H1 (cell line): ENCODE data around the gene TMUB2. TPM values are rescaled to one million over a fixed set of nuclear protein-coding genes. Genes with fewer than 3 reads are reported as not detected.

Experiments
- CTCF ChIA-PET: fragments of 300-600 bp; sonication (Branson Sonifier 250); formaldehyde crosslinking; loops from one replicate; lab custom pipeline; 2021; ENCODE audit not compliant: partially characterized antibody; lab: Charles Lee
- POLR2A ChIA-PET: fragments of 300-600 bp; sonication (Branson Sonifier 250); formaldehyde crosslinking; loops from one replicate; lab custom pipeline; 2021; ENCODE audit warnings: inconsistent platforms; ENCODE audit not compliant: partially characterized antibody; lab: Charles Lee
- DNase-seq, 2 experiments: peaks; one replicate each; pipeline versions ENCODE4 v3.0.0 to v3.0.0-alpha.2; 2010 to 2022; ENCODE audit warnings: low spot score in 2 of 2, low read depth in 1 of 2, mixed read lengths in 1 of 2
- FAIRE-seq: peaks from 2 replicates; lab custom pipeline; 2011; peaks lifted over from hg19 to GRCh38; lab: Jason Lieb, UNC
- H2AFZ ChIP-seq: 2 replicates; pipeline ENCODE4 v1.8.1; 2012; ENCODE audit warnings: low read length, inconsistent platforms
- H2AK5ac ChIP-seq: 2 replicates; pipeline ENCODE4 v1.6.1; 2013; ENCODE audit warnings: low read depth, low read length
- H2BK120ac ChIP-seq: replicated peaks from 2 replicates; pipeline ENCODE3; 2013; ENCODE audit warnings: low read depth, low read length, inconsistent platforms
- H2BK12ac ChIP-seq: 2 replicates; pipeline ENCODE4 v1.6.1; 2013; ENCODE audit warnings: low read depth, low read length
- H2BK15ac ChIP-seq: 2 replicates; pipeline ENCODE4 v1.6.1; 2013; ENCODE audit warnings: low read length
- H2BK20ac ChIP-seq: 2 replicates; pipeline ENCODE4 v1.6.1; 2013; ENCODE audit warnings: low read length
- H2BK5ac ChIP-seq: 2 replicates; pipeline ENCODE4 v1.6.1; 2013; ENCODE audit warnings: low read depth, low read length
- H3K14ac ChIP-seq: 2 replicates; pipeline ENCODE4 v1.6.1; 2013; ENCODE audit warnings: inconsistent platforms; ENCODE audit not compliant: insufficient read length
- H3K18ac ChIP-seq: 2 replicates; pipeline ENCODE4 v1.6.1; 2013; ENCODE audit warnings: low read length; ENCODE audit errors: extremely low read depth
- H3K23ac ChIP-seq: 2 replicates; pipeline ENCODE4 v1.6.1; 2013; ENCODE audit warnings: inconsistent platforms; ENCODE audit not compliant: insufficient read length
- H3K23me2 ChIP-seq: 2 replicates; pipeline ENCODE4 v1.6.1; 2013; ENCODE audit warnings: low read depth, low read length
- H3K27ac ChIP-seq: 2 replicates; pipeline ENCODE4 v1.6.1; 2011; ENCODE audit warnings: low read depth, low read length, inconsistent platforms
- H3K27me3 ChIP-seq, 4 experiments: replicated peaks in 1 of 4; 1 replicate in 1 of 4; 2 replicates in 3 of 4; pipeline versions ENCODE4 v1.6.1 to v1.8.1; 2011 to 2013; ENCODE audit warnings: low read length in 3 of 4, mild to moderate bottlenecking in 3 of 4, inconsistent platforms in 2 of 4, mixed read lengths in 2 of 4, moderate library complexity in 1 of 4; ENCODE audit not compliant: control insufficient read depth in 3 of 4, insufficient read depth in 3 of 4; ENCODE audit errors: extremely low read depth in 1 of 4
- H3K36me3 ChIP-seq, 4 experiments: 2 replicates each; pipeline versions ENCODE4 v1.6.1 to v1.8.1; 2011 to 2013; ENCODE audit warnings: mild to moderate bottlenecking in 4 of 4, low read length in 3 of 4, moderate library complexity in 2 of 4, control low read depth in 1 of 4, inconsistent platforms in 1 of 4; ENCODE audit not compliant: insufficient read depth in 4 of 4, control insufficient read depth in 2 of 4
- H3K4ac ChIP-seq: replicated peaks from 2 replicates; pipeline ENCODE3; 2013; ENCODE audit warnings: low read length, low read depth, mixed read lengths, inconsistent platforms; ENCODE audit not compliant: insufficient read length
- H3K4me1 ChIP-seq, 4 experiments: replicated peaks in 1 of 4; 1 replicate in 1 of 4; 2 replicates in 3 of 4; pipeline versions ENCODE4 v1.6.1 to v1.8.1; 2011 to 2013; ENCODE audit warnings: low read length in 3 of 4, inconsistent platforms in 2 of 4, mixed read lengths in 1 of 4; ENCODE audit not compliant: insufficient read depth in 4 of 4, control insufficient read depth in 3 of 4
- H3K4me2 ChIP-seq, 2 experiments: 2 replicates each; pipeline versions ENCODE4 v1.6.1 to v1.8.1; 2011 to 2013; ENCODE audit warnings: low read depth in 2 of 2, low read length in 2 of 2, control low read depth in 1 of 2, inconsistent platforms in 1 of 2, mild to moderate bottlenecking in 1 of 2; ENCODE audit not compliant: insufficient read depth in 1 of 2
- H3K4me3 ChIP-seq, 4 experiments: fragments of 200-600, 300-600 bp in 1 of 4; sonication (generic), shearing (Covaris generic), sonication (Bioruptor Twin) in 1 of 4; 2 replicates each; pipeline versions ENCODE4 v1.5.1 to v1.8.1; 2011 to 2016; ENCODE audit warnings: low read length in 4 of 4, low read depth in 3 of 4, control low read depth in 2 of 4, inconsistent platforms in 2 of 4, mild to moderate bottlenecking in 2 of 4, mixed read lengths in 1 of 4, moderate library complexity in 1 of 4; ENCODE audit not compliant: insufficient read depth in 2 of 4; ENCODE audit errors: extremely low read depth in 1 of 4
- H3K56ac ChIP-seq: replicated peaks from 2 replicates; pipeline ENCODE3; 2013; ENCODE audit warnings: low read depth, mild to moderate bottlenecking, mixed read lengths, low read length, inconsistent platforms; ENCODE audit not compliant: insufficient read length
- H3K79me1 ChIP-seq: 2 replicates; pipeline ENCODE4 v1.6.1; 2013; ENCODE audit warnings: low read depth, low read length, control low read depth
- H3K79me2 ChIP-seq, 2 experiments: 2 replicates each; pipeline versions ENCODE4 v1.6.1 to v1.8.1; 2012 to 2013; ENCODE audit warnings: low read length in 2 of 2, mild to moderate bottlenecking in 2 of 2, inconsistent platforms in 1 of 2; ENCODE audit not compliant: insufficient read depth in 2 of 2, control insufficient read depth in 1 of 2
- H3K9ac ChIP-seq, 4 experiments: replicated peaks in 1 of 4; 1 replicate in 1 of 4; 2 replicates in 3 of 4; pipeline versions ENCODE4 v1.6.1 to v1.8.1; 2011 to 2013; ENCODE audit warnings: low read depth in 3 of 4, low read length in 3 of 4, control low read depth in 2 of 4, mild to moderate bottlenecking in 2 of 4, moderate library complexity in 2 of 4, inconsistent platforms in 1 of 4; ENCODE audit errors: extremely low read depth in 1 of 4
- H3K9me3 ChIP-seq, 2 experiments: 2 replicates each; pipeline versions ENCODE4 v1.6.1 to v1.8.1; 2012 to 2013; ENCODE audit warnings: mild to moderate bottlenecking in 2 of 2, moderate library complexity in 2 of 2, control low read depth in 1 of 2, inconsistent platforms in 1 of 2, low read depth in 1 of 2, low read length in 1 of 2, mixed read lengths in 1 of 2; ENCODE audit not compliant: insufficient read depth in 2 of 2
- H4K20me1 ChIP-seq, 2 experiments: replicated peaks in 1 of 2; 2 replicates each; pipeline versions ENCODE3 to v1.8.1; 2011 to 2013; ENCODE audit warnings: inconsistent platforms in 2 of 2, low read length in 2 of 2, mild to moderate bottlenecking in 1 of 2; ENCODE audit not compliant: insufficient read depth in 2 of 2, control insufficient read depth in 1 of 2
- H4K5ac ChIP-seq: 2 replicates; pipeline ENCODE4 v1.6.1; 2013; ENCODE audit warnings: low read length, low read depth, mixed read lengths, inconsistent platforms; ENCODE audit not compliant: insufficient read length
- H4K8ac ChIP-seq: 2 replicates; pipeline ENCODE4 v1.8.0; 2013; ENCODE audit warnings: mild to moderate bottlenecking, moderate library complexity, low read length, inconsistent platforms; ENCODE audit not compliant: insufficient read depth; ENCODE audit errors: extremely low read depth
- H4K91ac ChIP-seq: replicated peaks from 2 replicates; pipeline ENCODE3; 2013; ENCODE audit warnings: low read length, mixed read lengths, inconsistent platforms; ENCODE audit not compliant: insufficient read length
- CBX5 ChIP-seq: fragments of 300-800, 300-1000 bp; sonication (generic); IDR thresholded peaks from 2 replicates; pipeline ENCODE4 v1.7.1; 2016; ENCODE audit warnings: antibody characterized with exemption, low read length, low read depth
- POLR2AphosphoS5 ChIP-seq: IDR thresholded peaks from 2 replicates; pipeline ENCODE4 v1.6.1; 2011; ENCODE audit warnings: low read depth, low read length
- WGBS, 2 experiments: shearing (Covaris generic) in 1 of 2; methylation state at CpG; one replicate each; pipeline versions ENCODE4 v1.1.6 to v1.1.7; 2013 to 2015; ENCODE audit warnings: low lambda C conversion rate in 2 of 2, mixed read lengths in 2 of 2, inconsistent platforms in 1 of 2, low coverage in 1 of 2, missing lambda C conversion rate in 1 of 2; ENCODE audit not compliant: insufficient replicate concordance in 2 of 2, insufficient coverage in 1 of 2, insufficient read length in 1 of 2; ENCODE audit errors: extremely low coverage in 1 of 2, missing lambda C conversion rate in 1 of 2; 5-methylcytosine and 5-hydroxymethylcytosine counted together
- polyA plus RNA-seq, 7 experiments: library from polyadenylated mRNA; depleted of rRNA in 3 of 7; stranded (reverse) in 5 of 7; unstranded in 2 of 7; fragments of >200 nt in 5 of 7; fragments of 200-250 nt in 2 of 7; gene quantifications; 1 replicate in 5 of 7; 2 replicates in 1 of 7; 4 replicates in 1 of 7; pipeline versions ENCODE4 v1.2.1 to v1.2.3, GENCODE V29; 2011 to 2013; ENCODE audit warnings: missing spikeins in 2 of 7, mixed read lengths in 2 of 7
- total RNA-seq: library from RNA; stranded (reverse); fragmentation: NEBNext Ultra II Directional; extraction: Animal tissue kit (Norgen Biotek cat#: 25700); gene quantifications from 2 replicates; pipeline ENCODE4 v1.2.1, GENCODE V29; 2021

The TMUB2 gene
- total and polyA plus RNA-seq, 2 of the 8 experiments (the other 6 are each of a cell fraction or from before 2014, with no cell fraction given) = 18.5 to 30.5 TPM

GRCh38 chr17:44192750-44193149 lies 6.0 kb downstream of the TMUB2 start:
- Histone ChIP-seq H3K79me1 (no peaks in the 10 kb centered on the region; the same call in none of the 2 replicates), H2BK20ac (no peak overlapping the region), H3K79me2 (peaks cover 0 to 18% of the 10 kb centered on the region in 2 experiments; a peak in 2 of 4 replicates), H3K36me3 (peaks cover 24 to 45% (median 32%) of the 10 kb centered on the region in 4 experiments), H3K4me1 (peaks cover 0 to 14% (median 9%) of the 10 kb centered on the region in 4 experiments; a peak in 6 of 7 replicates), H2BK15ac (no peak overlapping the region), H3K27ac (no peak overlapping the region), H4K8ac (no peak overlapping the region; the same call in 1 of the 2 replicates), H4K20me1 (peaks cover 0 to 18% of the 10 kb centered on the region in 2 experiments), H2BK120ac (no peak overlapping the region), H3K18ac (no peak overlapping the region), H2BK5ac (0 out of 2 replicates have a peak overlapping the region, but pooled peaks have one; percentile 27), H2AFZ (no peak overlapping the region), H3K14ac (no peak overlapping the region), H3K4me3 (peak overlapping the region in 3 of 4 experiments; percentile 15 to 28 (median 23); a peak in 2 of 8 replicates), H3K23me2 (no peaks in the 10 kb centered on the region), H3K23ac (no peak overlapping the region), H3K9ac (peak overlapping the region in 1 of 4 experiments; percentile 24; a peak in 1 of 7 replicates), H3K56ac (no peak overlapping the region), H3K9me3 (no peaks in the 10 kb centered on the region), H3K4ac (no peak overlapping the region), H3K4me2 (peak overlapping the region; percentile 37 to 46; a peak in 2 of 4 replicates), H4K91ac (no peak overlapping the region), H4K5ac (no peak overlapping the region), H3K27me3 (no peaks in the 10 kb centered on the region), H2BK12ac (no peak overlapping the region), H2AK5ac (no peak overlapping the region; the same call in 1 of the 2 replicates)
- ChIA-PET POLR2A (interaction anchor here (1.0 to 4.4 kb wide), 10 partner anchors 8 to 162 kb away, joined by 3 to 16 read pairs (median 4); partner anchors contain the start of genes ASB16, GRN and SLC25A39), CTCF (interaction anchor here (0.6 to 1.4 kb wide), 5 partner anchors 11 to 137 kb away, joined by 3 to 6 read pairs (median 3); no protein-coding TSS in a partner anchor)
- DNase-seq (no peak), FAIRE-seq (no peak)
- TF ChIP-seq CBX5 (no peak), POLR2AphosphoS5 (peak; percentile 6; the same call in 1 of the 2 replicates)
- WGBS, 2 experiments = 94% methylated on average over 5 of the region's 5 CpGs; no CpG with 5 or more reads in 1 of the 2 experiments
